ENCODE results near the gene ZFYVE28.

The ZFYVE28 gene

DNA sequence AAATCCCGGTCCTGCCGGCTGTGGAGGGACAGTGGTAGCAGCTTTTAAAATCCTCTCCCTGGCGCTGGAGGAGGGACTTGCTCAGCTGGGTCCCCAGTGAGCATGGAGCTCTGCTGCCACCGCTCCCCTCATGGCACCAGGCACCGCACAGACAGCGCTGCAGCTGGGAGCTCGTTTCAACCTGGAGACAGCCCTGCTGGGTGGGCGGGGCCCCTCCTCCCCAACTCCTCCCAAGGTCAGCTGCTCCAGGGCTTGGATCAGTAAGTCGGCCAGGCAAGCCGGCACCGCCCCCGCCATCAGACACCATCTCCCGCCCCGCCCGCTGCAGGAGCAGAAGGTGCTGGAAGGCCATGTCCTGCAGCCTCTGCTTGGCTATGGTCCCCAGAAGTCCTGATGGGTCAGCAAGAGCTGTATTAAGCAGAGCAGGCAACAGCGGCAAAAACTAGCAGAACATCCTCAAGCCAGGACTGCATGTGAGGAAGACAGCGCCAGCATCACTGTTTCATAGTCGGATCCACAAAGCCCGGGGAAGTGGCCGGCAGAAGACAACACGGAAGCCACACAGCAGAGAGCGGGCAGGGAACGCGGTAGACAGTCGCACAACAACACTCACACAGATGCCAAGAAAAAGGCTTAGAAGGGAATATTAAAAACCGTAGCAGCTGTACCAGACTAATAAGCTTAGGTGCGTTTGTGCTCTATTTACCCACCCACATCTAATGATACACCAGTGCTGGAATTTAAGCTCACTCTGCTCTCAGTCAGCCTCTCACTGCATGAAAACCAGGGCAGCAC is 16.2 kb downstream of the ZFYVE28 start:
- TF ChIP-seq, protein P1, sequence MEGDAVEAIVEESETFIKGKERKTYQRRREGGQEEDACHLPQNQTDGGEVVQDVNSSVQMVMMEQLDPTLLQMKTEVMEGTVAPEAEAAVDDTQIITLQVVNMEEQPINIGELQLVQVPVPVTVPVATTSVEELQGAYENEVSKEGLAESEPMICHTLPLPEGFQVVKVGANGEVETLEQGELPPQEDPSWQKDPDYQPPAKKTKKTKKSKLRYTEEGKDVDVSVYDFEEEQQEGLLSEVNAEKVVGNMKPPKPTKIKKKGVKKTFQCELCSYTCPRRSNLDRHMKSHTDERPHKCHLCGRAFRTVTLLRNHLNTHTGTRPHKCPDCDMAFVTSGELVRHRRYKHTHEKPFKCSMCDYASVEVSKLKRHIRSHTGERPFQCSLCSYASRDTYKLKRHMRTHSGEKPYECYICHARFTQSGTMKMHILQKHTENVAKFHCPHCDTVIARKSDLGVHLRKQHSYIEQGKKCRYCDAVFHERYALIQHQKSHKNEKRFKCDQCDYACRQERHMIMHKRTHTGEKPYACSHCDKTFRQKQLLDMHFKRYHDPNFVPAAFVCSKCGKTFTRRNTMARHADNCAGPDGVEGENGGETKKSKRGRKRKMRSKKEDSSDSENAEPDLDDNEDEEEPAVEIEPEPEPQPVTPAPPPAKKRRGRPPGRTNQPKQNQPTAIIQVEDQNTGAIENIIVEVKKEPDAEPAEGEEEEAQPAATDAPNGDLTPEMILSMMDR (IDR thresholded peaks at IDR 0.05; ENCODE audit: extremely low read depth, missing control alignments): no peak
- DNase-seq (ENCODE audit: low spot score): no peak

DNA sequence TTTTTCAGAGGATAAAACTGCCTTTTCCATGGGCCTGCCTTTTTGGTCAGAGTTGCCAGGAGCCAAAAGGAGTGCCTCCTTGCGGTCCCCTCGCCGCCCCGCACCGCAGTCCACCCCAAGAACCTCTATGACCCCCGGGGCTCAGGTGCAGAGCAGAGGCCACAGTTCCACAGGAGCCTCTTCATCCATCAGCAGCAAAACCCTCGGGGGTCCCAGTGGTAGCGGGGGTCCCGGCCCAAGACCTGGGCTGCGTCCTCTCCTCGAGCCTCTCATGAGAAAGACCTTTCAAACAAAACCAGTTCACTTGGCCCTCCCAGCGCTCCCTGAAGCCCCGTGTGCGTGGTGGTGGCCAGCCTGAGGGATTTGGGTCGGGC is 16.8 kb downstream of the ZFYVE28 start:
- TF ChIP-seq, protein P1 (IDR thresholded peaks at IDR 0.05; ENCODE audit: extremely low read depth, missing control alignments): no peak
- no peak for DNase-seq (ENCODE audit: low spot score)

DNA sequence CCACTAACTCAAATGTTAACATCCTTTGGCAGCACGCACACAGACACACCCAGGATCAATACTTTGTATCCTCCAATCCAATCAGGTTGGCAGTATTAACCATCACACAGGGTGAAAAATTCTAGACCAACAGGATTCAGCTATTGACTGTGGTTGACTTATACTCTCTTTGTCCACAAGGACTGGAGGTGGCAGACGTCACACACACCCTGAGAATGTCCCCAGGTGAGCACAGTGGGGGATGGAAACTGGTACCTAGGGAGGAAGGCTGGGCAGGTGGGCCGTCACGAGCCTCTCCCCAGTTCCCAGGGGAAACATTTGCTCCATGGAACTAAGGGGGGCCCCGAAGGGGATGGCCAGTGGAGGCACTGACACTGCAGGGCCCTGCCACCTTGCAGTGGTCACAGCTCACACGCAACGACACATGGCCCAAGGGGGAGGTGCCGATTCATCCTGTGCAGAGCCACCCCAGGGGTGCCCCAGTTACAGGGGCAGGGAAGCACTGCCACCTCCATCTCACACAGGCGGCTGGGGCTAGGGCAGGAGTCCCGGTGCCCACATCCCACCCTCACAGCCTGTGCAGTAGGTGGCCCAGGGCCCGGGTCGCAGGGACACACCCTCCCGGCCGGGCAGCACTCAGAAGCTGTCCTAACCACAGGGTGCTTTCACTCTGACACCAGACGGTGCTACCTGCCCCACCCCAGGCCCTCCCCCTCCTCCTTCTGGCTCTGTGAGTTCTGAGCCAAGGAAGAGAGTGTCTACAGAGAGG is 17.4 kb downstream of the ZFYVE28 start:
- TF ChIP-seq, protein P1 (IDR thresholded peaks at IDR 0.05; ENCODE audit: extremely low read depth, missing control alignments): no peak

DNA sequence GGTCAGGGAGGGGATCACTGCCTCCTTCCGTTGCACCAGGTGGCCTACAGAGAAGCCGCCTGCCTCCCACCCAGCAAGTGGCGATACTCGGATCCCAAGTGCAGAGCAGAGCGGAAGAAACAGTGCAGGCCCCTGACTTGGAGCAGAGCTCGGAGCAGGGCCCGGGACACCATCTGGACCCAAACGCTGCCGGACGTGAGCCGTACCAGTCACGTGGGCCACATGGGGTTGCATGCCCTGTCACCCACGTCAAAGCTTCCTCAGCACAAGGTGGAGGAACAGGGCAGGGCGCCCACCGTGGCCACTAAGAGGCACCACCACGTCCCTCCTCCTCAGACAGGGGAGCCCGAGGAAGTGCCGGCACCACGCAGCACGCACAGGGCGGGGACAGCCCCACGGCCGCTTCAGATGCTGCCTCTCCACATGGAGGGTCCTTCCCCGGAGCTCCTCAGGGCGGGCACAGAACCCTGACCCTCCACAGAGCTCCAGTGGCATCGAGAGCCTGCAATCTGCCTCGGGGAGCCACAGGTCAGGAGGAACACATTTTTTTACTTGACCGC is 18.7 kb downstream of the ZFYVE28 start:
- TF ChIP-seq, protein P1 (IDR thresholded peaks at IDR 0.05; ENCODE audit: extremely low read depth, missing control alignments): no peak
- DNase-seq (ENCODE audit: low spot score): no peak

More for the DNA sequence above, 17.4 kb downstream of the ZFYVE28 start:
- DNase-seq (ENCODE audit: low spot score): no peak

DNA sequence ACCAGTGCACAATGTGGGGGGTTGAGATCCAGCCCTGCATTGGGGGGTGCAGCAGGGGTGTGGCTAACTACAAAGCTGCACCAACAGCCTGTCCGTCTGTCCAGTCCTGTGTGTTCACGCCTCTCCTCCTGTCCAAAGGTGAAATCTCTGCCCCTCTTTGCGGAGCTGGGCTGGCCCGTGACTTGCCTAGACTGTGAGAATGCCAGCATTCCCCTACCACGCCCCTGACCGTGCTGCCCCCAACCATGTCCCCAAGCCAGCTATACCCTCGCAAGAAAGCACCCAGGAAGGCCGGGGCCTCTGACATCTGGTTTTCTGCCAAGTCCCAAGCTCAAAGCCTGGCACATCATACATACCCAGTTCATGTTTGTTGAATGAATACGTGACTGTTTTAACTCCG is 19.2 kb downstream of the ZFYVE28 start:
- no peak for DNase-seq (ENCODE audit: low spot score)
- TF ChIP-seq, protein P1 (IDR thresholded peaks at IDR 0.05; ENCODE audit: extremely low read depth, missing control alignments): no peak

DNA sequence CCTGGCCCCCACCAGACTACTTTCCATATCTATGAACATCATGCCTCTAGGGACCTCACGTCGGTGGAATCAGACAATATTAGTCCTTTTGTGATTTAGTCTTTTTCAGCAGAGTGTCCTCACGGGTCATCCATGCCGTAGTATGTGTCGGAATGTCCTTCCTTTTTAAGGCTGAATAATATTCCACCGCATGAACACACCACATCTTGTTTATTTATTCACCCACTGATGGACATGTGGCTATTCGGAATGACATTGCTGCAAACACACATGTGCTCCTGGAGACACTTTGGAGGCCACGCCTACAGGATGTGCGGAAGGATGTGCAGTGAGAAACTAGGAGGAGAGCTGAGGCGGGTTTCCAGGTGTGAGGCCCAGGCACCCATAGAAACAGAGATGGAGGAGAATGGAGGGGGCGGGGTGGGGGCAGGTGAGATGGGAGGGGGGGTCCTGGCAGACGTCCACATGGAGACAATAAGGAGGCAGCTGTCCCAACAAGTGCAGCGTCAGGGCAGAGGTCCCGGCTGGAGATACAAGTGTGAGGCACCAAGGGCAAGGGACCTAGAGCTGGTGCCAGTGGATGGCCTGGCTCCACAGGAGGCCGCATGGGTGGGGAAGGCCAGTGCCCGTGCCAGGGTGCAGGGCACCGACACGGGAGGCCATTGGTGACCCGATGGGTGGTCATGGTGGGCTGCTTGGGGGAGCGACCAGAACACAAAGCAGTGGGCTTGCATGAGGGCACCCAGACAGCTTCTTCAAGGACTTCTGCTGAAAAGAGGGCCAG is 20.7 kb downstream of the ZFYVE28 start:
- DNase-seq (ENCODE audit: low spot score): no peak
- TF ChIP-seq, protein P1 (IDR thresholded peaks at IDR 0.05; ENCODE audit: extremely low read depth, missing control alignments): no peak
